A549 (cell line): Measurements from ENCODE around the gene ETV1. TPM values are rescaled to one million over a fixed set of nuclear protein-coding genes. Genes with fewer than 3 reads are reported as not detected.

Source experiments
- ATAC-seq, 2 experiments: fragments of 200-7000 bp in 1 of 2; fragments of >200 bp in 1 of 2; cut with Nextera tagmentation in 1 of 2; cut with Tn5 transposase in 1 of 2; 3 replicates each; pipeline versions ENCODE4 v1.8.0 to v1.9.1; 2018 to 2020; ENCODE audit warnings: mild to moderate bottlenecking in 1 of 2, moderate library complexity in 1 of 2
- CTCF ChIA-PET: fragments of 300-600 bp; sonication (Branson Sonifier 250); formaldehyde crosslinking; extraction: SDS; loops from one replicate; lab custom pipeline; 2021; ENCODE audit warnings: antibody characterized with exemption, inconsistent platforms; lab: Yijun Ruan, JAX
- POLR2A ChIA-PET: fragments of 350-600 bp; formaldehyde crosslinking; extraction: SDS; loops from one replicate; lab custom pipeline; 2021; ENCODE audit warnings: antibody characterized with exemption, inconsistent platforms; lab: Yijun Ruan, JAX
- DNase-seq, 2 experiments: peaks; one replicate each; pipeline versions ENCODE4 v3.0.0 to v3.0.0-alpha.2; 2011 to 2016; ENCODE audit warnings: low read depth in 1 of 2, low spot score in 1 of 2
- FAIRE-seq: peaks from 2 replicates; lab custom pipeline; 2011; peaks lifted over from hg19 to GRCh38; lab: Jason Lieb, UNC
- H3K27ac ChIP-seq, 2 experiments: fragments of >200 bp; sonication (Bioruptor Twin); formaldehyde crosslinking; 3 replicates each; pipeline ENCODE4 v1.5.1; 2016 to 2017
- H3K4me1 ChIP-seq: fragments of >200 bp; sonication (Bioruptor Twin); formaldehyde crosslinking; 3 replicates; pipeline ENCODE4 v1.6.1; 2016
- H3K4me2 ChIP-seq: fragments of >200 bp; sonication (Bioruptor Twin); formaldehyde crosslinking; 3 replicates; pipeline ENCODE4 v1.6.1; 2016
- H3K4me3 ChIP-seq: fragments of >200 bp; sonication (Bioruptor Twin); formaldehyde crosslinking; 3 replicates; pipeline ENCODE4 v1.5.1; 2016
- H3K9me3 ChIP-seq: fragments of >200 bp; sonication (Bioruptor Twin); formaldehyde crosslinking; 3 replicates; pipeline ENCODE4 v1.6.1; 2016
- ATOH8 ChIP-seq: fragments of 250-450 bp; sonication (Bioruptor Pico); IDR thresholded peaks from 2 replicates; pipeline ENCODE4 v1.5.0; 2020; ENCODE audit warnings: low read depth, mild to moderate bottlenecking, moderate library complexity
- CBX2 ChIP-seq: fragments of 200-600 bp; sonication (generic); IDR thresholded peaks from 2 replicates; pipeline ENCODE4 v1.6.1; 2016; ENCODE audit warnings: low read depth, mild to moderate bottlenecking, borderline replicate concordance
- CBX8 ChIP-seq: fragments of 200-600 bp; sonication (generic); IDR thresholded peaks from 2 replicates; pipeline ENCODE4 v1.6.1; 2016
- CEBPB ChIP-seq, 2 experiments: fragments of >200 bp in 1 of 2; sonication (Bioruptor Twin) in 1 of 2; formaldehyde crosslinking in 1 of 2; IDR thresholded peaks; 2 replicates each; pipeline ENCODE4 v1.6.1; 2012 to 2016
- CHD4 ChIP-seq: fragments of 200-600 bp; sonication (generic); IDR thresholded peaks from 2 replicates; pipeline ENCODE4 v1.6.1; 2016; ENCODE audit warnings: antibody characterized with exemption, mild to moderate bottlenecking, borderline replicate concordance
- E2F6 ChIP-seq: IDR thresholded peaks from 2 replicates; pipeline ENCODE4 v1.6.1; 2012; ENCODE audit warnings: low read depth, borderline replicate concordance
- EHF ChIP-seq: fragments of 250-450 bp; sonication (Bioruptor Pico); IDR thresholded peaks from 2 replicates; pipeline ENCODE4 v1.5.0; 2020; ENCODE audit warnings: mild to moderate bottlenecking
- ESRRA ChIP-seq: fragments of 150-350 bp; IDR thresholded peaks from 2 replicates; pipeline ENCODE4 v1.6.1; 2014; ENCODE audit warnings: mild to moderate bottlenecking, low read length, borderline replicate concordance
- HDAC2 ChIP-seq: fragments of 200-600 bp; sonication (generic); IDR thresholded peaks from 2 replicates; pipeline ENCODE4 v1.6.1; 2016
- HES2 ChIP-seq: fragments of >200 bp; sonication (Bioruptor Twin); formaldehyde crosslinking; IDR thresholded peaks from 2 replicates; pipeline ENCODE4 v1.6.1; 2016
- HEYL ChIP-seq: fragments of 250-450 bp; sonication (Bioruptor Pico); IDR thresholded peaks from 2 replicates; pipeline ENCODE4 v1.8.0; 2021; ENCODE audit warnings: mild to moderate bottlenecking, moderate library complexity
- HOXB5 ChIP-seq: fragments of 250-450 bp; sonication (Bioruptor Pico); IDR thresholded peaks from 2 replicates; pipeline ENCODE4 v1.5.0; 2020; ENCODE audit warnings: mild to moderate bottlenecking, moderate library complexity
- KDM1A ChIP-seq: fragments of 200-600 bp; sonication (generic); IDR thresholded peaks from 2 replicates; pipeline ENCODE4 v1.6.1; 2016; ENCODE audit warnings: low read depth, mild to moderate bottlenecking
- MAFK ChIP-seq: fragments of 450-650 bp; IDR thresholded peaks from 2 replicates; pipeline ENCODE4 v1.6.1; 2014; ENCODE audit not compliant: partially characterized antibody
- MAX ChIP-seq: IDR thresholded peaks from 2 replicates; pipeline ENCODE4 v1.6.1; 2012
- MAZ ChIP-seq: fragments of 150-350 bp; IDR thresholded peaks from 2 replicates; pipeline ENCODE4 v1.6.1; 2014; ENCODE audit warnings: antibody characterized with exemption, low read depth, low read length, borderline replicate concordance
- NPAS2 ChIP-seq: fragments of 250-450 bp; sonication (Bioruptor Pico); IDR thresholded peaks from 2 replicates; pipeline ENCODE4 v1.8.0; 2022; ENCODE audit warnings: mild to moderate bottlenecking, moderate library complexity, borderline replicate concordance
- NR3C1 ChIP-seq: fragments of >200 bp; sonication (Bioruptor Twin); formaldehyde crosslinking; IDR thresholded peaks from 3 replicates; pipeline ENCODE4 v1.6.1; 2017
- PHF8 ChIP-seq: fragments of 200-600 bp; sonication (generic); IDR thresholded peaks from 2 replicates; pipeline ENCODE4 v1.6.1; 2016; ENCODE audit warnings: low read depth, mild to moderate bottlenecking, antibody characterized with exemption, moderate library complexity, borderline replicate concordance
- POLR2A ChIP-seq: IDR thresholded peaks from 2 replicates; pipeline ENCODE4 v1.6.1; 2012; ENCODE audit warnings: mild to moderate bottlenecking, low read length
- RARB ChIP-seq: fragments of 250-450 bp; sonication (Bioruptor Pico); IDR thresholded peaks from 2 replicates; pipeline ENCODE4 v1.8.0; 2021; ENCODE audit warnings: mild to moderate bottlenecking, moderate library complexity
- RCOR1 ChIP-seq: fragments of 150-350 bp; IDR thresholded peaks from 2 replicates; pipeline ENCODE4 v1.6.1; 2014; ENCODE audit warnings: antibody characterized with exemption, low read length, low read depth
- REST ChIP-seq: fragments of 200-600 bp; sonication (generic); IDR thresholded peaks from 2 replicates; pipeline ENCODE4 v1.6.1; 2016; ENCODE audit warnings: antibody characterized with exemption, mild to moderate bottlenecking, moderate library complexity
- RNF2 ChIP-seq: fragments of 200-600 bp; sonication (generic); IDR thresholded peaks from 2 replicates; pipeline ENCODE4 v1.6.1; 2016; ENCODE audit warnings: low read depth, mild to moderate bottlenecking, antibody characterized with exemption, moderate library complexity, borderline replicate concordance
- ZSCAN20 ChIP-seq: fragments of 250-450 bp; sonication (Bioruptor Pico); IDR thresholded peaks from 2 replicates; pipeline ENCODE4 v1.8.0; 2022; ENCODE audit warnings: mild to moderate bottlenecking, moderate library complexity
- polyA plus RNA-seq, 4 experiments: library from polyadenylated mRNA; depleted of rRNA in 3 of 4; stranded (reverse); fragments of >200 nt; fragmentation: RNase III in 1 of 4; extraction: RNeasy Plus Mini Kit Qiagen cat#74134 plus additional on column Dnase treatment in 1 of 4; gene quantifications; 2 replicates in 3 of 4; 3 replicates in 1 of 4; pipeline ENCODE4 v1.2.3, GENCODE V29; 2011 to 2017

The ETV1 gene
- polyA plus RNA-seq, 2 of the 4 experiments (the other 2 are of a cell fraction): 1.3 to 6.2 TPM

GRCh38 chr7:13872709-13873108 lies 116.8 kb downstream of the ETV1 start:
- Histone ChIP-seq H3K4me2 (no peak overlapping the region), H3K9me3 (no peaks in the 10 kb centered on the region), H3K4me3 (no peak overlapping the region), H3K27ac (no peak overlapping the region), H3K4me1 (no peaks in the 10 kb centered on the region)
- POLR2A ChIA-PET: no interaction called here
- FAIRE-seq (no peak), DNase-seq (no peak), ATAC-seq (no peak)
- TF ChIP-seq HES2 (no peak), KDM1A (no peak), NR3C1 (no peak), RCOR1 (no peak), HDAC2 (no peak), RNF2 (no peak), CHD4 (no peak), NPAS2 (CRISPR knock-in tag) (no peak), E2F6 (no peak), ATOH8 (CRISPR knock-in tag) (no peak), PHF8 (no peak), MAFK (no peak), RARB (no peak)
- CTCF ChIA-PET: no interaction called here

- POLR2A ChIA-PET: no interaction called here
- no peak overlapping the region for H3K4me2 ChIP-seq
- FAIRE-seq: no peak
Measured at GRCh38 chr7:13871008-13871407, 118.5 kb downstream of the ETV1 start.

More at GRCh38 chr7:13871008-13871407, 118.5 kb downstream of the ETV1 start:
- DNase-seq: no peak
- Histone ChIP-seq H3K4me3 (no peak overlapping the region), H3K9me3 (no peaks in the 10 kb centered on the region), H3K4me1 (no peaks in the 10 kb centered on the region), H3K27ac (no peak overlapping the region)
- ATAC-seq: no peak
- TF ChIP-seq ESRRA (no peak), REST (no peak), HOXB5 (no peak), CBX8 (no peak), KDM1A (no peak), CEBPB (IDR thresholded peaks at IDR 0.05) (no peak), EHF (CRISPR knock-in tag) (no peak), CBX2 (no peak), RARB (no peak), HEYL (no peak), MAX (no peak), ZSCAN20 (no peak), MAZ (no peak), POLR2A (no peak)
- CTCF ChIA-PET: interaction anchor here (0.6 kb wide), 1 partner anchor 193 kb away, joined by 3 read pairs; no protein-coding TSS in a partner anchor
